ENCODE results near the gene FOXP3.

FOXP3 gene

GRCh38 chrX:49209434-49210251 lies 54.9 kb downstream of the FOXP3 start:
- no peak overlapping the region for H3K4me3 ChIP-seq (ENCODE audit: low read depth, low read length)
- DNase-seq (ENCODE audit: low read depth), result no peak
- no peak for TF ChIP-seq CTCF (IDR thresholded peaks at IDR 0.05; ENCODE audit: low read depth, low read length, missing control alignments)

GRCh38 chrX:49208399-49208798 lies 56.1 kb downstream of the FOXP3 start:
- no peak overlapping the region for H3K4me3 ChIP-seq (ENCODE audit: low read depth, low read length)
- DNase-seq (ENCODE audit: low read depth), result no peak
- no peak for TF ChIP-seq CTCF (IDR thresholded peaks at IDR 0.05; ENCODE audit: low read depth, low read length, missing control alignments)

- no peak for TF ChIP-seq CTCF (IDR thresholded peaks at IDR 0.05; ENCODE audit: low read depth, low read length, missing control alignments)
- no peak overlapping the region for H3K4me3 ChIP-seq (ENCODE audit: low read depth, low read length)
- DNase-seq (ENCODE audit: low read depth), result no peak
These were observed 58.0 kb downstream of the FOXP3 start for GRCh38 chrX:49206543-49206942.

GRCh38 chrX:49205443-49205842 lies 59.1 kb downstream of the FOXP3 start:
- TF ChIP-seq CTCF (IDR thresholded peaks at IDR 0.05; ENCODE audit: low read depth, low read length, missing control alignments), result no peak
- DNase-seq (ENCODE audit: low read depth), result no peak
- H3K4me3 ChIP-seq (ENCODE audit: low read depth, low read length), result no peak overlapping the region

- no peak for TF ChIP-seq CTCF (IDR thresholded peaks at IDR 0.05; ENCODE audit: low read depth, low read length, missing control alignments)
- no peak for DNase-seq (ENCODE audit: low read depth)
- H3K4me3 ChIP-seq (ENCODE audit: low read depth, low read length), result no peak overlapping the region
These were observed 59.8 kb downstream of the FOXP3 start for GRCh38 chrX:49204709-49205108.

- DNase-seq (ENCODE audit: low read depth), result no peak
- no peak overlapping the region for H3K4me3 ChIP-seq (ENCODE audit: low read depth, low read length)
- TF ChIP-seq CTCF (IDR thresholded peaks at IDR 0.05; ENCODE audit: low read depth, low read length, missing control alignments), result no peak
These were observed 60.5 kb downstream of the FOXP3 start for GRCh38 chrX:49204017-49204416.

GRCh38 chrX:49203536-49203935 lies 61.0 kb downstream of the FOXP3 start:
- no peak overlapping the region for H3K4me3 ChIP-seq (ENCODE audit: low read depth, low read length)
- DNase-seq (ENCODE audit: low read depth), result no peak
- no peak for TF ChIP-seq CTCF (IDR thresholded peaks at IDR 0.05; ENCODE audit: low read depth, low read length, missing control alignments)
